ENCODE data around the gene PARL.

GRCh38 chr3:183815951-183816475, 68.7 kb downstream of the PARL start:
- TF ChIP-seq CTCF (IDR thresholded peaks at IDR 0.05; ENCODE audit: poor library complexity) (no peak), EZH2phosphoT487 (IDR thresholded peaks at IDR 0.05; ENCODE audit: low read depth, severe bottlenecking, unreplicated experiment) (no peak), EZH2 (IDR thresholded peaks at IDR 0.05; ENCODE audit: borderline replicate concordance) (no peak)

Measured in hepatocyte (in vitro differentiated cells).